HepG2 (cell line): ENCODE measurements around the gene HSD11B2. TPM values are rescaled to one million over a fixed set of nuclear protein-coding genes. Genes with fewer than 3 reads are reported as not detected.
A peak's percentile ranks its signal among the peaks of the same experiment; 100 is the strongest.

Source experiments
- ATAC-seq: fragments of 200-7000 bp; cut with Tn5 transposase; 3 replicates; pipeline ENCODE4 v1.9.1; 2020; ENCODE audit warnings: mild to moderate bottlenecking, moderate library complexity
- BruUV-seq: library from RNA; stranded (reverse); fragments of 400-500 nt; replicated peaks from 2 replicates; lab custom pipeline; 2021; lab: Mats Ljungman, UMichigan
- CTCF ChIA-PET: fragments of 300-600 bp; formaldehyde crosslinking; extraction: SDS; loops from one replicate; lab custom pipeline; 2021; ENCODE audit warnings: low total read pairs, inconsistent platforms, low intra/inter-chr PET ratio; lab: Yijun Ruan, JAX
- POLR2A ChIA-PET: fragments of 350-600 bp; sonication (Branson Sonifier 250); formaldehyde crosslinking; loops from one replicate; lab custom pipeline; 2020; ENCODE audit warnings: antibody characterized with exemption, inconsistent platforms; lab: Yijun Ruan, JAX
- DNase-seq: peaks from one replicate; pipeline ENCODE4 v3.0.0-alpha.2; 2015; ENCODE audit warnings: low spot score
- FAIRE-seq: peaks from 3 replicates; lab custom pipeline; 2011; peaks lifted over from hg19 to GRCh38; lab: Jason Lieb, UNC
- H2AFZ ChIP-seq: one replicate; pipeline ENCODE4 v1.6.1; 2011; ENCODE audit warnings: low read length, inconsistent platforms
- H3K27ac ChIP-seq: fragments of 300-600 bp; 3 replicates; pipeline ENCODE4 v1.8.0; 2011; ENCODE audit warnings: mixed run types, mild to moderate bottlenecking, mixed read lengths, low read length, inconsistent platforms; ENCODE audit not compliant: insufficient read depth; ENCODE audit errors: extremely low read length
- H3K27me3 ChIP-seq, 2 experiments: fragments of 200-600 bp in 1 of 2; 2 replicates in 1 of 2; 3 replicates in 1 of 2; pipeline versions ENCODE4 v1.6.0 to v1.8.0; 2011; ENCODE audit warnings: low read length in 2 of 2, mild to moderate bottlenecking in 2 of 2, moderate library complexity in 2 of 2, inconsistent platforms in 1 of 2; ENCODE audit not compliant: insufficient read depth in 2 of 2, control insufficient read depth in 1 of 2
- H3K36me3 ChIP-seq, 2 experiments: fragments of 200-600 bp in 1 of 2; replicated peaks in 1 of 2; 2 replicates in 1 of 2; 3 replicates in 1 of 2; pipeline versions ENCODE4 v1.5.1 to v1.8.0; 2011; ENCODE audit warnings: low read length in 2 of 2, inconsistent platforms in 1 of 2; ENCODE audit not compliant: insufficient read depth in 2 of 2, control insufficient read depth in 1 of 2
- H3K4me1 ChIP-seq: 2 replicates; pipeline ENCODE4 v1.5.1; 2012; ENCODE audit warnings: low read length, inconsistent platforms; ENCODE audit not compliant: insufficient read depth
- H3K4me2 ChIP-seq: 2 replicates; pipeline ENCODE4 v1.6.0; 2011; ENCODE audit warnings: low read depth, low read length, inconsistent platforms
- H3K4me3 ChIP-seq, 3 experiments: fragments of 200-600 bp in 1 of 3; sonication (generic), shearing (Covaris generic) in 1 of 3; replicated peaks in 1 of 3; 2 replicates each; pipeline ENCODE4 v1.5.1; 2011 to 2016; ENCODE audit warnings: low read length in 3 of 3, inconsistent platforms in 2 of 3, low read depth in 2 of 3, mild to moderate bottlenecking in 2 of 3, control low read depth in 1 of 3, mixed read lengths in 1 of 3; ENCODE audit not compliant: insufficient read depth in 1 of 3
- H3K79me2 ChIP-seq: one replicate; pipeline ENCODE4 v1.6.1; 2011; ENCODE audit warnings: low read length, inconsistent platforms; ENCODE audit not compliant: insufficient read depth
- H3K9ac ChIP-seq: 2 replicates; pipeline ENCODE4 v1.6.0; 2011; ENCODE audit warnings: mild to moderate bottlenecking, low read depth, low read length, inconsistent platforms; ENCODE audit not compliant: insufficient read depth
- H3K9me3 ChIP-seq: 2 replicates; pipeline ENCODE4 v1.5.1; 2012; ENCODE audit warnings: mild to moderate bottlenecking, low read length
- H4K20me1 ChIP-seq: 2 replicates; pipeline ENCODE4 v1.6.0; 2011; ENCODE audit warnings: inconsistent platforms, mild to moderate bottlenecking, low read length, moderate library complexity; ENCODE audit not compliant: insufficient read depth
- FLYWCH1 ChIP-seq: sonication (generic); formaldehyde crosslinking; IDR thresholded peaks from 2 replicates; pipeline ENCODE4 v1.8.1; 2023; ENCODE audit warnings: mild to moderate bottlenecking, missing genetic modification reagents
- KAT2B ChIP-seq: fragments of 150-350 bp; IDR thresholded peaks from 2 replicates; pipeline ENCODE4 v1.6.1; 2014; ENCODE audit warnings: low read depth, low read length, borderline replicate concordance
- SMAD1 ChIP-seq: sonication (generic); formaldehyde crosslinking; IDR thresholded peaks from 2 replicates; pipeline ENCODE4 v1.4.0; 2020; ENCODE audit warnings: missing genetic modification reagents, low read depth, mild to moderate bottlenecking, borderline replicate concordance
- ZBTB3 ChIP-seq: sonication (generic); formaldehyde crosslinking; IDR thresholded peaks from 2 replicates; pipeline ENCODE4 v1.4.0; 2020; ENCODE audit warnings: low read depth, mild to moderate bottlenecking, moderate library complexity, missing genetic modification reagents, borderline replicate concordance
- ZNF766 ChIP-seq: sonication (generic); formaldehyde crosslinking; IDR thresholded peaks from 2 replicates; pipeline ENCODE4 v1.5.0; 2020; ENCODE audit warnings: missing genetic modification reagents, borderline replicate concordance
- ZNF768 ChIP-seq: sonication (generic); formaldehyde crosslinking; IDR thresholded peaks from 2 replicates; pipeline ENCODE4 v1.4.0; 2020; ENCODE audit warnings: missing genetic modification reagents
- WGBS: methylation state at CpG from one replicate; pipeline ENCODE4 v1.1.6; 2017; ENCODE audit warnings: low lambda C conversion rate; 5-methylcytosine and 5-hydroxymethylcytosine counted together
- in situ Hi-C: cut with HindIII; loops from 2 replicates; pipeline ENCODE4 v1.10.0; 2017; ENCODE audit warnings: low pct_unique_long_range_greater_than_20kb; ENCODE audit not compliant: extremely low pct_ligation_motif_present
- intact Hi-C: fragments of 100-400 bp; cut with micrococcal nuclease; formaldehyde crosslinking; loops from one replicate; pipeline ENCODE4 v1.10.0; 2022; ENCODE audit not compliant: unreplicated experiment
- polyA plus RNA-seq, 8 experiments: library from polyadenylated mRNA; depleted of rRNA in 3 of 8; stranded (reverse) in 7 of 8; unstranded in 1 of 8; fragments of >200 nt; fragmentation: Illumina TruSeq in 4 of 8; extraction: Trizol in 4 of 8; gene quantifications; 2 replicates each; pipeline versions ENCODE4 v1.2.1 to v1.2.3, GENCODE V29; 2011 to 2016; ENCODE audit warnings: low read depth in 4 of 8, missing spikeins in 1 of 8, mixed read lengths in 1 of 8; ENCODE audit not compliant: insufficient read depth in 1 of 8
- total RNA-seq, 5 experiments: library from RNA; depleted of rRNA; stranded (reverse); fragments of >200 nt; fragmentation: Illumina TruSeq; extraction: Trizol; gene quantifications; 2 replicates each; pipeline ENCODE4 v1.2.3, GENCODE V29; 2016; ENCODE audit warnings: low read depth in 1 of 5
- TF ChIP-seq, protein P1 (sequence below): sonication (generic); formaldehyde crosslinking; IDR thresholded peaks from 2 replicates; pipeline ENCODE4 v1.8.0; 2022; ENCODE audit warnings: missing genetic modification reagents, mild to moderate bottlenecking, moderate library complexity, borderline replicate concordance
- TF ChIP-seq, protein P2 (sequence below): sonication (generic); formaldehyde crosslinking; IDR thresholded peaks from 2 replicates; pipeline ENCODE4 v1.4.0; 2020; ENCODE audit warnings: low read depth, missing genetic modification reagents

Gene HSD11B2
- total and polyA plus RNA-seq, 2 of the 13 experiments (the other 11 are each of a cell fraction or from before 2014, with no cell fraction given), result 8.9 to 13.6 TPM

DNA sequence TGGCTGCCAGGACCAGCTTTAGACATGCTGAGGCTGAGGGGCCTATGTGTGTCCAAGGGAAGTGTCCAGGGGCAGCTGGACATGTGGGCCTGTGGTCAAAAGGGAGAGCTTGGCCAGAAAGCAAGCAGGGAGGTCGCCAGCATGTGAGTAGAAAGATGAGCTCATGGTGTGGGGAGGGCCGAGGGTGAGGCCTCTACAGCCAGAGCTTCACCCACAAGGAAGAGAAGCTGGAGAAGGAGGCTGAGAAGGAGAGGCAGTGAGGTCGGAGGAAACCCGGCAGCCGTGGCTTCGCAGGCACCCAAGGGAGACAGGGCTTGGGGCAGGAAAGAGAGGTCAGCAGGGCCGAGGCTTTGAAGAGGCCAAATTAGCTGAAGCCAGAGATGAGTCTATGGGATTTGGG is 4.0 kb upstream of the HSD11B2 start:
- BruUV-seq, result no TSS peak
- POLR2A ChIA-PET, result interaction anchor here (1.0 to 3.1 kb wide), 2 partner anchors 38 to 195 kb away, joined by 4 to 15 read pairs; no protein-coding TSS in a partner anchor
- H3K4me3 ChIP-seq, result no peak overlapping the region
- H3K4me2 ChIP-seq, result no peak overlapping the region
- FAIRE-seq, result no peak
- CTCF ChIA-PET, result interaction anchor here (1.3 to 6.5 kb wide), 3 partner anchors 20 to 40 kb away, joined by 3 to 98 read pairs (median 56); no protein-coding TSS in a partner anchor
- no peaks in the 10 kb centered on the region for H3K79me2 ChIP-seq
- no peaks in the 10 kb centered on the region for H3K36me3 ChIP-seq
- no peak for DNase-seq
- intact Hi-C loops (loop anchor here (5.0 kb wide), 1 partner anchor 55 kb away; the partner anchor contains the start of genes AGRP and ATP6V0D1), in situ Hi-C loops (no loop called here)
- H3K27me3 ChIP-seq, result peaks cover 5 to 32% of the 10 kb centered on the region in 2 experiments
- no peak overlapping the region for H2AFZ ChIP-seq
- no peak for ATAC-seq
- TF ChIP-seq ZBTB3 (CRISPR knock-in tag), result no peak
- TF ChIP-seq, protein P1, sequence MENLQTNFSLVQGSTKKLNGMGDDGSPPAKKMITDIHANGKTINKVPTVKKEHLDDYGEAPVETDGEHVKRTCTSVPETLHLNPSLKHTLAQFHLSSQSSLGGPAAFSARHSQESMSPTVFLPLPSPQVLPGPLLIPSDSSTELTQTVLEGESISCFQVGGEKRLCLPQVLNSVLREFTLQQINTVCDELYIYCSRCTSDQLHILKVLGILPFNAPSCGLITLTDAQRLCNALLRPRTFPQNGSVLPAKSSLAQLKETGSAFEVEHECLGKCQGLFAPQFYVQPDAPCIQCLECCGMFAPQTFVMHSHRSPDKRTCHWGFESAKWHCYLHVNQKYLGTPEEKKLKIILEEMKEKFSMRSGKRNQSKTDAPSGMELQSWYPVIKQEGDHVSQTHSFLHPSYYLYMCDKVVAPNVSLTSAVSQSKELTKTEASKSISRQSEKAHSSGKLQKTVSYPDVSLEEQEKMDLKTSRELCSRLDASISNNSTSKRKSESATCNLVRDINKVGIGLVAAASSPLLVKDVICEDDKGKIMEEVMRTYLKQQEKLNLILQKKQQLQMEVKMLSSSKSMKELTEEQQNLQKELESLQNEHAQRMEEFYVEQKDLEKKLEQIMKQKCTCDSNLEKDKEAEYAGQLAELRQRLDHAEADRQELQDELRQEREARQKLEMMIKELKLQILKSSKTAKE (CRISPR knock-in tag), result 0 out of 2 replicates have a peak, but pooled peaks have one; percentile 16
- no peaks in the 10 kb centered on the region for H4K20me1 ChIP-seq
- WGBS, result 43% methylated on average over 7 of the region's 7 CpGs
- no peak overlapping the region for H3K9ac ChIP-seq
- H3K9me3 ChIP-seq, result no peaks in the 10 kb centered on the region
- peaks cover 39% of the 10 kb centered on the region for H3K4me1 ChIP-seq
- no peak overlapping the region for H3K27ac ChIP-seq

DNA sequence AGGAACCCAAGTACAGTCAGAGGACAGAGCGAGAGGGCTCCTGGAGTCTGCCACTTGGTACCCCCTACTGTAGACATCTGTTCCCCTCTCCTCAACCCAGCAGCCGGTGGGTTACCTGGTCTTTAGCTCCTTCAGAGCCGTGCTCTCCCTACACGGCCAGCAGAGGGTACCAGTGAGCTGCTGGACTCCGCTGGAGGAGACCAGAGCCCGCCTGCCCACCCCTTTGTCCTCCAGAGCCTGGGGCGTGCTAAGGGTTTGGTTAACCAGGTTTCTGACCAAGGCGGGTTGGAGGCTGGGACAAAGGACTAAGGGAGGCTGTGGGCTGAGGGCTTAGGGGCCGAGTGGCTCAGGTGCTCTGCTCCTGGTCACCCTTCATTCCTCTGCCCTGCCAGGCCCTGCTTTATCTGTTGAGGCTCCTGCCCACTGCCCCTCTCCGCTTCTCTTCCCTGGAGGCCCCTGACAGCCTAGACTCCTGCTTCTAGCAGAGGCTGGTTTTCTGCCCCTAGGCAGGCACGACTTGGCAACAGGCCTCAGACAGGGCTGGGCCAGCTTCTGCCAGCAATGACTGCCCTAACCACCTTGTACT is 2.7 kb upstream of the HSD11B2 start:
- Histone ChIP-seq H3K27me3 (peaks cover 4 to 32% of the 10 kb centered on the region in 2 experiments; a peak in 4 of 5 replicates), H3K36me3 (no peaks in the 10 kb centered on the region), H3K79me2 (no peaks in the 10 kb centered on the region), H4K20me1 (no peaks in the 10 kb centered on the region), H3K4me3 (peak overlapping the region in 1 of 3 experiments; percentile 22; a peak in 1 of 6 replicates), H3K9me3 (no peaks in the 10 kb centered on the region), H3K4me2 (peak overlapping the region; percentile 88), H3K4me1 (peaks cover 52% of the 10 kb centered on the region), H3K9ac (peak overlapping the region; percentile 76), H2AFZ (no peak overlapping the region), H3K27ac (peak overlapping the region; percentile 32)
- DNase-seq (peak; percentile 81), FAIRE-seq (peak; percentile 77), ATAC-seq (peak; percentile 74)
- CTCF ChIA-PET, result interaction anchor here (1.0 to 6.5 kb wide), 5 partner anchors 19 to 149 kb away, joined by 3 to 98 read pairs (median 6); partner anchors contain the start of gene PLEKHG4
- BruUV-seq, result no TSS peak
- POLR2A ChIA-PET, result interaction anchor here (1.2 to 3.1 kb wide), 7 partner anchors 10 to 168 kb away, joined by 3 to 39 read pairs (median 7); partner anchors contain the start of gene ATP6V0D1
- WGBS, result 25% methylated on average over 4 of the region's 11 CpGs
- in situ Hi-C loops, result no loop called here
- intact Hi-C loops, result loop anchor here (1.0 to 5.0 kb wide), 3 partner anchors 18 to 54 kb away; partner anchors contain the start of genes AGRP and ATP6V0D1
- TF ChIP-seq, protein P2, sequence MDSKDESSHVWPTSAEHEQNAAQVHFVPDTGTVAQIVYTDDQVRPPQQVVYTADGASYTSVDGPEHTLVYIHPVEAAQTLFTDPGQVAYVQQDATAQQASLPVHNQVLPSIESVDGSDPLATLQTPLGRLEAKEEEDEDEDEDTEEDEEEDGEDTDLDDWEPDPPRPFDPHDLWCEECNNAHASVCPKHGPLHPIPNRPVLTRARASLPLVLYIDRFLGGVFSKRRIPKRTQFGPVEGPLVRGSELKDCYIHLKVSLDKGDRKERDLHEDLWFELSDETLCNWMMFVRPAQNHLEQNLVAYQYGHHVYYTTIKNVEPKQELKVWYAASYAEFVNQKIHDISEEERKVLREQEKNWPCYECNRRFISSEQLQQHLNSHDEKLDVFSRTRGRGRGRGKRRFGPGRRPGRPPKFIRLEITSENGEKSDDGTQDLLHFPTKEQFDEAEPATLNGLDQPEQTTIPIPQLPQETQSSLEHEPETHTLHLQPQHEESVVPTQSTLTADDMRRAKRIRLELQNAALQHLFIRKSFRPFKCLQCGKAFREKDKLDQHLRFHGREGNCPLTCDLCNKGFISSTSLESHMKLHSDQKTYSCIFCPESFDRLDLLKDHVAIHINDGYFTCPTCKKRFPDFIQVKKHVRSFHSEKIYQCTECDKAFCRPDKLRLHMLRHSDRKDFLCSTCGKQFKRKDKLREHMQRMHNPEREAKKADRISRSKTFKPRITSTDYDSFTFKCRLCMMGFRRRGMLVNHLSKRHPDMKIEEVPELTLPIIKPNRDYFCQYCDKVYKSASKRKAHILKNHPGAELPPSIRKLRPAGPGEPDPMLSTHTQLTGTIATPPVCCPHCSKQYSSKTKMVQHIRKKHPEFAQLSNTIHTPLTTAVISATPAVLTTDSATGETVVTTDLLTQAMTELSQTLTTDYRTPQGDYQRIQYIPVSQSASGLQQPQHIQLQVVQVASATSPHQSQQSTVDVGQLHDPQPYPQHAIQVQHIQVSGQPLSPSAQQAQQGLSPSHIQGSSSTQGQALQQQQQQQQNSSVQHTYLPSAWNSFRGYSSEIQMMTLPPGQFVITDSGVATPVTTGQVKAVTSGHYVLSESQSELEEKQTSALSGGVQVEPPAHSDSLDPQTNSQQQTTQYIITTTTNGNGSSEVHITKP (CRISPR knock-in tag), result 0 out of 2 replicates have a peak, but pooled peaks have one; percentile 27
- TF ChIP-seq SMAD1 (0 out of 2 replicates have a peak, but pooled peaks have one; percentile 49), ZNF766 (CRISPR knock-in tag) (no peak), KAT2B (no peak), ZNF768 (CRISPR knock-in tag) (peak; percentile 70), FLYWCH1 (no peak)
